HG02763 (cell line): ENCODE measurements around the gene ARFGAP1.

Source experiments
- ATAC-seq: cut with Tn5 transposase; IDR thresholded peaks from one replicate; pipeline ENCODE4 v1.9.1; 2021; ENCODE audit warnings: mild to moderate bottlenecking, moderate library complexity; ENCODE audit not compliant: unreplicated experiment

Gene ARFGAP1

GRCh38 chr20:63259734-63260460 lies 12.7 kb upstream of the ARFGAP1 start:
- ATAC-seq, result no peak

GRCh38 chr20:63260521-63260920 lies 12.1 kb upstream of the ARFGAP1 start:
- ATAC-seq, result no peak

GRCh38 chr20:63261060-63261794 lies 11.4 kb upstream of the ARFGAP1 start:
- no peak for ATAC-seq

- ATAC-seq, result no peak
Measured at GRCh38 chr20:63261795-63262528, 10.7 kb upstream of the ARFGAP1 start.

- no peak for ATAC-seq
Measured at GRCh38 chr20:63262836-63263235, 9.8 kb upstream of the ARFGAP1 start.

GRCh38 chr20:63264000-63264399 lies 8.6 kb upstream of the ARFGAP1 start:
- no peak for ATAC-seq

GRCh38 chr20:63264519-63264918 lies 8.1 kb upstream of the ARFGAP1 start:
- no peak for ATAC-seq

- ATAC-seq, result no peak
Measured at GRCh38 chr20:63265891-63266515, 6.6 kb upstream of the ARFGAP1 start.

- ATAC-seq, result no peak
Measured at GRCh38 chr20:63267691-63268090, 4.9 kb upstream of the ARFGAP1 start.

GRCh38 chr20:63268256-63268655 lies 4.4 kb upstream of the ARFGAP1 start:
- ATAC-seq, result no peak

- ATAC-seq, result no peak
Measured at GRCh38 chr20:63268671-63269439, 3.8 kb upstream of the ARFGAP1 start.

GRCh38 chr20:63269724-63270123 lies 2.9 kb upstream of the ARFGAP1 start:
- no peak for ATAC-seq

- no peak for ATAC-seq
Measured at GRCh38 chr20:63270606-63271325, 1.8 kb upstream of the ARFGAP1 start.

GRCh38 chr20:63273059-63273579 lies 506 bp downstream of the ARFGAP1 start:
- no peak for ATAC-seq

GRCh38 chr20:63273635-63274380 lies 1.2 kb downstream of the ARFGAP1 start:
- ATAC-seq, result no peak

GRCh38 chr20:63274381-63275228 lies 2.0 kb downstream of the ARFGAP1 start:
- ATAC-seq, result no peak

- ATAC-seq, result no peak
Measured at GRCh38 chr20:63275825-63276224, 3.2 kb downstream of the ARFGAP1 start.

- no peak for ATAC-seq
Measured at GRCh38 chr20:63276956-63277355, 4.3 kb downstream of the ARFGAP1 start.
